HAP-1 (cell line): ENCODE results near the gene SERBP1.
A peak's percentile ranks its signal among the peaks of the same experiment; 100 is the strongest.
"Not testable (repeated sequence)": the region's sequence is repeated elsewhere in the genome, so short reads cannot be mapped to it uniquely, and the experiment has no call there.

Experiments
- DNase-seq, 2 experiments: peaks; one replicate each; pipeline ENCODE4 v3.0.0-alpha.2; 2016 to 2020; ENCODE audit warnings: low spot score in 2 of 2
- H3K27me3 ChIP-seq: fragments of 250-450 bp; sonication (Bioruptor Pico); 2 replicates; pipeline ENCODE4 v1.5.1; 2020; ENCODE audit warnings: low read depth, mild to moderate bottlenecking, moderate library complexity
- H3K36me3 ChIP-seq: fragments of 250-450 bp; sonication (Bioruptor Pico); replicated peaks from 2 replicates; pipeline ENCODE4 v1.5.1; 2020; ENCODE audit warnings: mild to moderate bottlenecking
- H3K4me1 ChIP-seq: fragments of 250-450 bp; sonication (Bioruptor Pico); 2 replicates; pipeline ENCODE4 v1.5.1; 2020; ENCODE audit warnings: mild to moderate bottlenecking
- H3K4me3 ChIP-seq: fragments of 250-450 bp; sonication (Bioruptor Pico); 2 replicates; pipeline ENCODE4 v1.5.1; 2020; ENCODE audit warnings: mild to moderate bottlenecking, moderate library complexity
- H3K9me3 ChIP-seq: fragments of 250-450 bp; sonication (Bioruptor Pico); 2 replicates; pipeline ENCODE4 v1.5.1; 2020; ENCODE audit warnings: mild to moderate bottlenecking, moderate library complexity
- in situ Hi-C: fragments of 300-500 bp; cut with MboI; formaldehyde crosslinking; loops from 3 replicates; pipeline ENCODE4 v1.14.3; 2020; ENCODE audit warnings: low sequenced_read_pairs, inconsistent platforms, mixed read lengths

SERBP1 gene

GRCh38 chr1:67433837-67434236 lies 3.6 kb upstream of the SERBP1 start:
- H3K4me3 ChIP-seq: no peak overlapping the region
- in situ Hi-C loops: no loop called here
- H3K36me3 ChIP-seq: peaks cover 11% of the 10 kb centered on the region
- DNase-seq: no peak
- no peaks in the 10 kb centered on the region for H3K27me3 ChIP-seq
- no peaks in the 10 kb centered on the region for H3K9me3 ChIP-seq
- H3K4me1 ChIP-seq: peaks cover 26% of the 10 kb centered on the region

- DNase-seq: no peak
- in situ Hi-C loops: no loop called here
- peaks cover 26% of the 10 kb centered on the region for H3K4me1 ChIP-seq
- H3K9me3 ChIP-seq: no peaks in the 10 kb centered on the region
- peaks cover 22% of the 10 kb centered on the region for H3K36me3 ChIP-seq
- H3K27me3 ChIP-seq: no peaks in the 10 kb centered on the region
- H3K4me3 ChIP-seq: no peak overlapping the region
These were observed 2.5 kb upstream of the SERBP1 start for GRCh38 chr1:67432745-67433144.

GRCh38 chr1:67431869-67432578 lies 1.8 kb upstream of the SERBP1 start:
- peak; percentile 52 to 56 for DNase-seq
- peak overlapping the region; percentile 86 for H3K4me3 ChIP-seq
- H3K9me3 ChIP-seq: no peaks in the 10 kb centered on the region
- H3K4me1 ChIP-seq: peaks cover 26% of the 10 kb centered on the region
- H3K27me3 ChIP-seq: no peaks in the 10 kb centered on the region
- in situ Hi-C loops: no loop called here
- peaks cover 29% of the 10 kb centered on the region for H3K36me3 ChIP-seq

GRCh38 chr1:67431156-67431765 lies 1.1 kb upstream of the SERBP1 start:
- no peak for DNase-seq
- no peaks in the 10 kb centered on the region for H3K27me3 ChIP-seq
- H3K4me1 ChIP-seq: peaks cover 33% of the 10 kb centered on the region
- in situ Hi-C loops: no loop called here
- peaks cover 36% of the 10 kb centered on the region for H3K36me3 ChIP-seq
- H3K9me3 ChIP-seq: no peaks in the 10 kb centered on the region
- H3K4me3 ChIP-seq: peak overlapping the region; percentile 86

- Histone ChIP-seq H3K9me3 (no peaks in the 10 kb centered on the region), H3K4me1 (peaks cover 38% of the 10 kb centered on the region), H3K27me3 (no peaks in the 10 kb centered on the region), H3K4me3 (peak overlapping the region; percentile 86), H3K36me3 (peaks cover 51% of the 10 kb centered on the region)
- in situ Hi-C loops: no loop called here
- peak in 1 of 2 experiments; percentile 27 for DNase-seq
These were observed 459 bp downstream of the SERBP1 start for GRCh38 chr1:67429528-67430357.

GRCh38 chr1:67429011-67429527 lies 1.1 kb downstream of the SERBP1 start:
- Histone ChIP-seq H3K9me3 (no peaks in the 10 kb centered on the region), H3K4me3 (peak overlapping the region; percentile 86), H3K36me3 (peaks cover 58% of the 10 kb centered on the region), H3K4me1 (peaks cover 34% of the 10 kb centered on the region), H3K27me3 (no peaks in the 10 kb centered on the region)
- in situ Hi-C loops: no loop called here
- peak in 1 of 2 experiments; percentile 40 for DNase-seq

GRCh38 chr1:67427947-67428346 lies 2.3 kb downstream of the SERBP1 start:
- in situ Hi-C loops: no loop called here
- no peaks in the 10 kb centered on the region for H3K9me3 ChIP-seq
- H3K4me1 ChIP-seq: peaks cover 29% of the 10 kb centered on the region
- DNase-seq: no peak
- peaks cover 69% of the 10 kb centered on the region for H3K36me3 ChIP-seq
- peak overlapping the region; percentile 86 for H3K4me3 ChIP-seq
- H3K27me3 ChIP-seq: no peaks in the 10 kb centered on the region

GRCh38 chr1:67427465-67427864 lies 2.7 kb downstream of the SERBP1 start:
- Histone ChIP-seq H3K9me3 (no peaks in the 10 kb centered on the region), H3K27me3 (no peaks in the 10 kb centered on the region), H3K4me3 (peak overlapping the region; percentile 86), H3K36me3 (peaks cover 74% of the 10 kb centered on the region), H3K4me1 (peaks cover 28% of the 10 kb centered on the region)
- no peak for DNase-seq
- in situ Hi-C loops: no loop called here

GRCh38 chr1:67420835-67421492 lies 9.2 kb downstream of the SERBP1 start:
- in situ Hi-C loops: no loop called here
- no peak for DNase-seq
- Histone ChIP-seq H3K36me3 (peaks cover 100% of the 10 kb centered on the region), H3K27me3 (no peaks in the 10 kb centered on the region), H3K4me3 (no peak overlapping the region), H3K9me3 (no peaks in the 10 kb centered on the region), H3K4me1 (peaks cover 5% of the 10 kb centered on the region; the same call in 1 of the 2 replicates)

GRCh38 chr1:67418839-67419586 lies 11.2 kb downstream of the SERBP1 start:
- in situ Hi-C loops: no loop called here
- DNase-seq: no peak
- H3K27me3 ChIP-seq: no peaks in the 10 kb centered on the region
- no peak overlapping the region for H3K4me3 ChIP-seq
- no peaks in the 10 kb centered on the region for H3K9me3 ChIP-seq
- peaks cover 100% of the 10 kb centered on the region for H3K36me3 ChIP-seq
- H3K4me1 ChIP-seq: no peaks in the 10 kb centered on the region

GRCh38 chr1:67417733-67418132 lies 12.5 kb downstream of the SERBP1 start:
- in situ Hi-C loops, H3K9me3 ChIP-seq, H3K27me3 ChIP-seq, H3K4me1 ChIP-seq, DNase-seq, H3K4me3 ChIP-seq: not testable (repeated sequence)
- H3K36me3 ChIP-seq: peaks cover 100% of the 10 kb centered on the region

GRCh38 chr1:67415041-67415440 lies 15.2 kb downstream of the SERBP1 start:
- DNase-seq: no peak
- H3K9me3 ChIP-seq: no peaks in the 10 kb centered on the region
- no peaks in the 10 kb centered on the region for H3K4me1 ChIP-seq
- H3K36me3 ChIP-seq: peaks cover 100% of the 10 kb centered on the region
- H3K27me3 ChIP-seq: no peaks in the 10 kb centered on the region
- in situ Hi-C loops: no loop called here
- no peak overlapping the region for H3K4me3 ChIP-seq

- DNase-seq: no peak
- no peaks in the 10 kb centered on the region for H3K9me3 ChIP-seq
- no peaks in the 10 kb centered on the region for H3K27me3 ChIP-seq
- in situ Hi-C loops: no loop called here
- peaks cover 99% of the 10 kb centered on the region for H3K36me3 ChIP-seq
- H3K4me1 ChIP-seq: no peaks in the 10 kb centered on the region
- H3K4me3 ChIP-seq: no peak overlapping the region
These were observed 15.6 kb downstream of the SERBP1 start for GRCh38 chr1:67414574-67414973.
